ENCODE data around the gene NASP. TPM values are rescaled to one million over a fixed set of nuclear protein-coding genes. Genes with fewer than 3 reads are reported as not detected.
A peak's percentile ranks its signal among the peaks of the same experiment; 100 is the strongest.

The NASP gene
- total and polyA plus RNA-seq, 10 donors, result 85.1 to 151 (median 117) TPM

DNA sequence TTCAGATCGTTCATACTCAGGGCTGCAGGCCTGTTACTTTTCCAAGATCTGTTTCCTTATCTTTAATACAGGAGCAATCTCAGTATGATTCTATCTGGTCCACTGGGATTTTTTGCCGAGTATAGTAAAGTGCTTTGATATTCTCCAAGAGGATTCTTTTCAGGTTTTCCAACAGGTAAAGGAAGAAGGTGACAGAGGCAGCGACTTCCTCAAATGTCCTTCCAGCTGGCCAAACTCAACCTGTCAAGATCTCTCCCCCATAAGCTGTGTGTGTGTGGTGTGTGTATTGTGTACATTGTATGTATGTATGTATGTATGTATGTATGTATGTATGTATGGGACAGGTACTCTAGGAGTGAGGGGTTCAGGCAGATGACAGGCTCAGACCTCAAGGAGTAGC, 32.2 kb upstream of the NASP start:
- peak overlapping the region in 5 of 8 donors; percentile 43 to 94 (median 91) for H3K27ac ChIP-seq
- no peak for TF ChIP-seq POLR2A (IDR thresholded peaks at IDR 0.05)
- TF ChIP-seq, protein P1, sequence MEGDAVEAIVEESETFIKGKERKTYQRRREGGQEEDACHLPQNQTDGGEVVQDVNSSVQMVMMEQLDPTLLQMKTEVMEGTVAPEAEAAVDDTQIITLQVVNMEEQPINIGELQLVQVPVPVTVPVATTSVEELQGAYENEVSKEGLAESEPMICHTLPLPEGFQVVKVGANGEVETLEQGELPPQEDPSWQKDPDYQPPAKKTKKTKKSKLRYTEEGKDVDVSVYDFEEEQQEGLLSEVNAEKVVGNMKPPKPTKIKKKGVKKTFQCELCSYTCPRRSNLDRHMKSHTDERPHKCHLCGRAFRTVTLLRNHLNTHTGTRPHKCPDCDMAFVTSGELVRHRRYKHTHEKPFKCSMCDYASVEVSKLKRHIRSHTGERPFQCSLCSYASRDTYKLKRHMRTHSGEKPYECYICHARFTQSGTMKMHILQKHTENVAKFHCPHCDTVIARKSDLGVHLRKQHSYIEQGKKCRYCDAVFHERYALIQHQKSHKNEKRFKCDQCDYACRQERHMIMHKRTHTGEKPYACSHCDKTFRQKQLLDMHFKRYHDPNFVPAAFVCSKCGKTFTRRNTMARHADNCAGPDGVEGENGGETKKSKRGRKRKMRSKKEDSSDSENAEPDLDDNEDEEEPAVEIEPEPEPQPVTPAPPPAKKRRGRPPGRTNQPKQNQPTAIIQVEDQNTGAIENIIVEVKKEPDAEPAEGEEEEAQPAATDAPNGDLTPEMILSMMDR (IDR thresholded peaks at IDR 0.05 in 8 of 11, conservative IDR thresholded peaks at IDR 0.05 in 3 of 11), result no peak
- TF ChIP-seq POLR2AphosphoS5 (IDR thresholded peaks at IDR 0.05), result no peak
- H3K9me3 ChIP-seq, result no peaks in the 10 kb centered on the region
- peaks cover 13 to 36% (median 26%) of the 10 kb centered on the region in 6 donors for H3K4me1 ChIP-seq
- H3K4me3 ChIP-seq, result peak overlapping the region; percentile 69 to 94 (median 86)
- intact Hi-C loops (cut with DNase I; ENCODE audit: low total_unique reads), result no loop called here
- no peak for DNase-seq
- WGBS, 5 donors, result 0 to 19% (median 14%) methylated on average over 3 of the region's 3 CpGs
- no peaks in the 10 kb centered on the region for H3K27me3 ChIP-seq (replicated peaks in 1 of 7)
- peaks cover 0 to 42% (median 10%) of the 10 kb centered on the region in 6 donors for H3K36me3 ChIP-seq

DNA sequence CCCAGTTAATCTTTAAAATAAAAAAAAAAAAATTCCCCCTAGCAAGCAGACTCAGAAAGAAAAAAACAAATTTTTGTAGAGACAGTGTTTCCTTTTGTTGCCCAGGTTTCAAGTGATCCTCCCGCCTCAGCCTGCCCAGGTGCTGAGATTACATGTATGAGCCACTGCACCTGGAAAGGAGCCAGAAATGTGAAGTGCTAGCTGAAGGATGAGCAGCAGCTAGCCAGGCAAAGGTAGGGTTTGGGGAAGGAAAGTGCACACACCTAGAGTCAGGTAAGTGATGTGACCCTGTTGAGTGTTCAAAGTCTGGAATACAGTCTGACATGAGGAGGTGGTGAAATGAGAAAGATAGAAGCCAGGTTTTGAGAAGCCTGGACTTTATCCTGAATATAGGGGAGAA, 31.5 kb upstream of the NASP start:
- no peak for DNase-seq
- Histone ChIP-seq H3K4me3 (peak overlapping the region in 4 of 8 donors; percentile 86 to 94 (median 88)), H3K27ac (no peak overlapping the region), H3K36me3 (peaks cover 0 to 48% (median 10%) of the 10 kb centered on the region in 6 donors), H3K4me1 (peaks cover 13 to 42% (median 28%) of the 10 kb centered on the region in 6 donors), H3K9me3 (no peaks in the 10 kb centered on the region), H3K27me3 (replicated peaks in 1 of 7) (no peaks in the 10 kb centered on the region)
- intact Hi-C loops (cut with DNase I; ENCODE audit: low total_unique reads), result no loop called here
- 68 to 86% (median 83%) methylated on average over 1 of the region's 1 CpG for WGBS, 5 donors
- no peak for TF ChIP-seq POLR2A (IDR thresholded peaks at IDR 0.05)

DNA sequence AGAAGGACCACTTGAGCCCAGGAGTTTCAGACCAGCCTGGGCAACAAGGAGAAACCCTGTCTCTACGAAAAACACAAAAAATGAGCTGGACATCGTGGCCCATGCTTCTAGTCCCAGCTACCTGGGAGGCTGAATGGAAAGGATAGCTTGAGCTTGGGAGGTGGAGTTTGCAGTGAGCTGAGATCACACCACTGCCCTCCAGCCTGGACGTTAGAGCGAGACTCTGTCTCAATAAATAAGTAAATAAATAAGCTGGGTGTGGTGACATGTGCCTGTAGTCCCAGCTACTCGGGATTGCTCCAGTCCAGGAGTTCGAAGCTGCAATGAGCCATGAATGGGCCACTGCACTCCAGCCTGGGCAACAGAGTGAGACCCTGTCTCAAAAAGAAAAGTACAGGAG, 29.6 kb upstream of the NASP start:
- TF ChIP-seq POLR2AphosphoS5 (IDR thresholded peaks at IDR 0.05) (no peak), POLR2A (IDR thresholded peaks at IDR 0.05) (no peak)
- TF ChIP-seq, protein P1 (IDR thresholded peaks at IDR 0.05 in 8 of 11, conservative IDR thresholded peaks at IDR 0.05 in 3 of 11), result no peak
- intact Hi-C loops (cut with DNase I; ENCODE audit: low total_unique reads), result no loop called here
- Histone ChIP-seq H3K27ac (no peak overlapping the region), H3K27me3 (replicated peaks in 1 of 7) (no peaks in the 10 kb centered on the region), H3K36me3 (peaks cover 0 to 60% (median 10%) of the 10 kb centered on the region in 6 donors), H3K9me3 (no peaks in the 10 kb centered on the region), H3K4me3 (no peak overlapping the region), H3K4me1 (peaks cover 13 to 44% (median 29%) of the 10 kb centered on the region in 6 donors)
- WGBS, 5 donors, result 90 to 94% (median 94%) methylated on average over 6 of the region's 6 CpGs
- DNase-seq, result no peak

DNA sequence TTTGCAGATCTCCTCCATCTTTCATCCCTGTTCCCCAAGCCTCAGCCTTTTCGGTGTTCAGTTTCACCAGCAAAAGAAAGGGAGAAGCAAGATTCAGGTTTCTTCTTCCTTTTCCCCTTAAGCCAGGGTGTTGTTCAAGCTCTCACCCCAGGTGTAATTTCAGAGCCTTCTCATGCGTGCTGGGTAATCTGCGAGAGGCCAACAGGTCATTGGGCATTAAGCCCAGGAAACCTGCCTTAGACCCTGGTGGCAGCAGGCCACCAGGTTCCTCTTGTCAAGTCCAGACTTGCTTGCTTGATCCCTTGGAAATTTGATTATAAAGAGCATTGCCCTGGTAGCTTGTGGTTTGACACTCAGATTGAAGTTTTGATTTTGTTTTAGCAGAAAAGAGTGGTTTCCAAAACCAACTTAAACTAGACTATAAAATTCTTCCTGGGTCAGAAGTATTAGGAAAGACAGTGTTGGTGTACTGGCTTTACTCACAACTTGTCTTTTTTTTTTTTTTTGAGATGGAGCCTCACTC, 26.4 kb upstream of the NASP start:
- Histone ChIP-seq H3K9me3 (no peaks in the 10 kb centered on the region), H3K4me1 (peaks cover 1 to 20% (median 7%) of the 10 kb centered on the region in 6 donors), H3K27me3 (replicated peaks in 1 of 7) (no peaks in the 10 kb centered on the region), H3K4me3 (no peak overlapping the region), H3K36me3 (peaks cover 0 to 91% (median 20%) of the 10 kb centered on the region in 6 donors), H3K27ac (no peak overlapping the region)
- 73 to 88% (median 78%) methylated on average over 3 of the region's 3 CpGs for WGBS, 5 donors
- TF ChIP-seq POLR2AphosphoS5 (IDR thresholded peaks at IDR 0.05) (no peak), POLR2A (IDR thresholded peaks at IDR 0.05) (no peak)
- TF ChIP-seq, protein P1 (IDR thresholded peaks at IDR 0.05 in 8 of 11, conservative IDR thresholded peaks at IDR 0.05 in 3 of 11), result no peak
- intact Hi-C loops (cut with DNase I; ENCODE audit: low total_unique reads), result no loop called here
- no peak for DNase-seq

Data from spleen (tissue), 11 donors.